Endothelial cell of umbilical vein (primary cell): ENCODE measurements around the gene ZNF330.

Source experiments
- CTCF ChIP-seq, 2 donors: IDR thresholded peaks; 1 replicate in 1 of 2; 2 replicates in 1 of 2; pipeline ENCODE4 v1.5.1; 2011; ENCODE audit warnings: low read length in 2 of 2, mild to moderate bottlenecking in 2 of 2, moderate library complexity in 2 of 2, control low read depth in 1 of 2, inconsistent platforms in 1 of 2, low read depth in 1 of 2; ENCODE audit not compliant: insufficient read depth in 1 of 2; ENCODE audit errors: extremely low read depth in 1 of 2
- EZH2 ChIP-seq: IDR thresholded peaks from 2 replicates; pipeline ENCODE4 v1.6.1; 2012; ENCODE audit warnings: borderline replicate concordance, low read depth, mild to moderate bottlenecking, moderate library complexity, low read length, inconsistent platforms; ENCODE audit not compliant: severe bottlenecking
- FOS ChIP-seq: IDR thresholded peaks from 2 replicates; pipeline ENCODE4 v1.6.1; 2011; ENCODE audit warnings: mild to moderate bottlenecking, low read length, moderate library complexity, borderline replicate concordance; ENCODE audit not compliant: insufficient read depth
- GATA2 ChIP-seq: IDR thresholded peaks from 2 replicates; pipeline ENCODE4 v1.7.0; 2011; ENCODE audit warnings: low read depth, mild to moderate bottlenecking, moderate library complexity, mixed read lengths, low read length; ENCODE audit not compliant: insufficient read length, insufficient read depth
- JUN ChIP-seq: IDR thresholded peaks from 2 replicates; pipeline ENCODE4 v1.6.1; 2011; ENCODE audit warnings: borderline replicate concordance, low read depth; ENCODE audit not compliant: insufficient read length, insufficient read depth
- MAX ChIP-seq: IDR thresholded peaks from 2 replicates; pipeline ENCODE4 v1.6.1; 2011; ENCODE audit not compliant: insufficient read depth, insufficient read length
- MYC ChIP-seq: IDR thresholded peaks from one replicate; pipeline ENCODE4 v1.6.1; 2011; ENCODE audit warnings: mild to moderate bottlenecking, low read depth, low read length
- POLR2A ChIP-seq: IDR thresholded peaks from 2 replicates; pipeline ENCODE4 v1.6.1; 2012; ENCODE audit warnings: low read depth, mild to moderate bottlenecking, control low read depth, low read length
- POLR2AphosphoS5 ChIP-seq: IDR thresholded peaks from 2 replicates; pipeline ENCODE4 v1.6.1; 2012; ENCODE audit warnings: low read depth, mild to moderate bottlenecking, control low read depth, low read length, moderate library complexity; ENCODE audit not compliant: insufficient read depth

DNA sequence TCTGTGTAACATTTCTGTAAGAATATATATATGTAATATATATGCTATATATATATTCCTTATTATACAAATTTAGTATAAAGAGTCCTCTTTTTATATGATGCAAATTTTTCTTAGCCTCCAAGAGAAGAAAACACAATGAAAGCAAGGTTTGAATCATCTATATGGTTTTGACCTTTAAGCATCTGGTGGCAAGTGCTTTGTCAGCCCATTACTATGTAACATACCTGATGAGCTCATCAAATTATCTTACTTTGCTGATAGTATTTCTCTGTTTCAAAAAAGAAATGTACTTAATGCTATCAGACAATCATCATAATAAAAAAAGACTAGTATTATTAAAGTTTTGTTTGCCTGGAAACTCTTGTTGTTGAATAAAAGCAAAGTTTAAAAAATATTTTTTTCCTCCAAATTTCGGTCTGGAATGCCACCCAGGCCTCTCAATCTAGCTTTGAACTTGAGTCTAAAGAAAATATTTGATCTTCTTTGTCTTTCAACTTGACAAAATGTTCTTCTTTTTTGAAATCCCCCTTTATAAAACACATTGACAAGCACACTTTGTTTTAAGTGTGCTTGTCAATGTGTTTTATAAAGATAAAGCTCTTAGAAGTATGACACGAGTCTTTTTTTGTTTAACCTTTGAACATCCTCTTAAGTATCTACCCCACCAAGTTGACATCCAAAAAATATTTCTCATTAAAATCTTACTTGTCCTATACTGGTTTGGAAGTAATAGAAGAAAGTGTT is 26.2 kb downstream of the ZNF330 start:
- no peak for TF ChIP-seq CTCF (IDR thresholded peaks at IDR 0.05; ENCODE audit: extremely low read depth in 1 of 2, insufficient read depth in 1 of 2, low read depth in 1 of 2, low read length in 2 of 2)
- no peak for TF ChIP-seq POLR2AphosphoS5
- no peak for TF ChIP-seq MAX
- no peak for TF ChIP-seq POLR2A
- no peak for TF ChIP-seq EZH2
- no peak for TF ChIP-seq MYC
- no peak for TF ChIP-seq JUN
- no peak for TF ChIP-seq GATA2
- TF ChIP-seq FOS: no peak
